GOT3 (cell line): ENCODE measurements around the gene RPP30.
"Not testable (repeated sequence)": the region's sequence is repeated elsewhere in the genome, so short reads cannot be mapped to it uniquely, and the experiment has no call there.

ENCODE experiments used
- DNase-seq: peaks from one replicate; lab custom pipeline; 2025; ENCODE audit warnings: mixed read lengths; lab: John Stamatoyannopoulos, UW

Gene RPP30

GRCh38 chr10:90917238-90917967 lies 45.6 kb downstream of the RPP30 start:
- DNase-seq, result no peak

- DNase-seq, result no peak
Observed at GRCh38 chr10:90917968-90918318, 46.2 kb downstream of the RPP30 start.

- DNase-seq, result no peak
Observed at GRCh38 chr10:90919683-90920574, 48.2 kb downstream of the RPP30 start.

- no peak for DNase-seq
Observed at GRCh38 chr10:90920986-90921666, 49.4 kb downstream of the RPP30 start, which contains the start of gene ANKRD1. Gene ANKRD1, minus strand, starts transcription at chr10:90921087. Its CDS starts 60 bp downstream, at chr10:90921027.

- DNase-seq, result no peak
Observed at GRCh38 chr10:90921906-90922305, 50.1 kb downstream of the RPP30 start.

- DNase-seq, result no peak
Observed at GRCh38 chr10:90923111-90923731, 51.4 kb downstream of the RPP30 start.

- DNase-seq, result no peak
Observed at GRCh38 chr10:90924552-90924951, 52.8 kb downstream of the RPP30 start.

GRCh38 chr10:90925079-90926029 lies 53.6 kb downstream of the RPP30 start:
- DNase-seq, result no peak

- DNase-seq, result no peak
Observed at GRCh38 chr10:90927293-90927692, 55.5 kb downstream of the RPP30 start.

- DNase-seq, result no peak
Observed at GRCh38 chr10:90929179-90929578, 57.4 kb downstream of the RPP30 start.

- DNase-seq, result no peak
Observed at GRCh38 chr10:90930070-90930837, 58.5 kb downstream of the RPP30 start.

GRCh38 chr10:90930971-90931871 lies 59.4 kb downstream of the RPP30 start:
- DNase-seq, result no peak

GRCh38 chr10:90935581-90936275 lies 64.0 kb downstream of the RPP30 start:
- no peak for DNase-seq

GRCh38 chr10:90936276-90936659 lies 64.5 kb downstream of the RPP30 start:
- no peak for DNase-seq

GRCh38 chr10:90937645-90938258 lies 66.0 kb downstream of the RPP30 start:
- DNase-seq, result no peak

GRCh38 chr10:90939116-90939515 lies 67.3 kb downstream of the RPP30 start:
- no peak for DNase-seq

- no peak for DNase-seq
Observed at GRCh38 chr10:90939648-90940047, 67.9 kb downstream of the RPP30 start.

GRCh38 chr10:90942980-90943379 lies 71.2 kb downstream of the RPP30 start:
- DNase-seq, result not testable (repeated sequence)
